ENCODE data around the gene AVEN. TPM values are rescaled to one million over a fixed set of nuclear protein-coding genes. Genes with fewer than 3 reads are reported as not detected.
"Not testable (repeated sequence)": the region's sequence is repeated elsewhere in the genome, so short reads cannot be mapped to it uniquely, and the experiment has no call there.

The AVEN gene
- total and polyA plus RNA-seq, 2 experiments from 2014 or later, result 10.7 to 31.7 TPM

- H3K4me1 ChIP-seq (ENCODE audit: low read depth), result no peaks in the 10 kb centered on the region
- no peaks in the 10 kb centered on the region for H3K9me3 ChIP-seq (ENCODE audit: low read depth)
- no peaks in the 10 kb centered on the region for H3K36me3 ChIP-seq
- H3K4me3 ChIP-seq, result no peak overlapping the region
- no peaks in the 10 kb centered on the region for H3K27me3 ChIP-seq
- no peak for DNase-seq (ENCODE audit: low read depth in 1 of 2, low spot score in 1 of 2)
- no peak overlapping the region for H3K27ac ChIP-seq
- TF ChIP-seq CTCF (IDR thresholded peaks at IDR 0.05; ENCODE audit: low read depth, low read length), result no peak
Measured at GRCh38 chr15:34059476-34059875, 20.5 kb upstream of the AVEN start.

GRCh38 chr15:34056911-34057310 lies 17.9 kb upstream of the AVEN start:
- no peaks in the 10 kb centered on the region for H3K9me3 ChIP-seq (ENCODE audit: low read depth)

GRCh38 chr15:34055868-34056595 lies 17.0 kb upstream of the AVEN start:
- no peaks in the 10 kb centered on the region for H3K36me3 ChIP-seq
- H3K4me3 ChIP-seq, result no peak overlapping the region
- H3K9me3 ChIP-seq (ENCODE audit: low read depth), result no peaks in the 10 kb centered on the region
- no peaks in the 10 kb centered on the region for H3K4me1 ChIP-seq (ENCODE audit: low read depth)
- no peak for TF ChIP-seq CTCF (IDR thresholded peaks at IDR 0.05; ENCODE audit: low read depth, low read length)
- no peaks in the 10 kb centered on the region for H3K27me3 ChIP-seq
- DNase-seq (ENCODE audit: low read depth in 1 of 2, low spot score in 1 of 2), result peak in 1 of 2 donors; percentile 94
- no peak overlapping the region for H3K27ac ChIP-seq

More at GRCh38 chr15:34056911-34057310, 17.9 kb upstream of the AVEN start:
- no peak for TF ChIP-seq CTCF (IDR thresholded peaks at IDR 0.05; ENCODE audit: low read depth, low read length)
- no peaks in the 10 kb centered on the region for H3K36me3 ChIP-seq
- DNase-seq (ENCODE audit: low read depth in 1 of 2, low spot score in 1 of 2), result peak in 1 of 2 donors; percentile 17
- H3K27me3 ChIP-seq, result no peaks in the 10 kb centered on the region
- no peak overlapping the region for H3K27ac ChIP-seq
- no peaks in the 10 kb centered on the region for H3K4me1 ChIP-seq (ENCODE audit: low read depth)
- no peak overlapping the region for H3K4me3 ChIP-seq

- H3K4me1 ChIP-seq (ENCODE audit: low read depth), result no peaks in the 10 kb centered on the region
- no peaks in the 10 kb centered on the region for H3K27me3 ChIP-seq
- no peaks in the 10 kb centered on the region for H3K9me3 ChIP-seq (ENCODE audit: low read depth)
- no peak for TF ChIP-seq CTCF (IDR thresholded peaks at IDR 0.05; ENCODE audit: low read depth, low read length)
- H3K36me3 ChIP-seq, result no peaks in the 10 kb centered on the region
- H3K4me3 ChIP-seq, result no peak overlapping the region
- no peak for DNase-seq (ENCODE audit: low read depth in 1 of 2, low spot score in 1 of 2)
- H3K27ac ChIP-seq, result no peak overlapping the region
Measured at GRCh38 chr15:34054081-34054707, 15.2 kb upstream of the AVEN start.

GRCh38 chr15:34050385-34050784 lies 11.4 kb upstream of the AVEN start:
- not testable (repeated sequence) for H3K4me3 ChIP-seq; DNase-seq (ENCODE audit: low read depth in 1 of 2, low spot score in 1 of 2); H3K36me3 ChIP-seq; H3K4me1 ChIP-seq (ENCODE audit: low read depth); H3K27ac ChIP-seq; H3K27me3 ChIP-seq; H3K9me3 ChIP-seq (ENCODE audit: low read depth)

GRCh38 chr15:34049112-34049511 lies 10.1 kb upstream of the AVEN start:
- Histone ChIP-seq H3K36me3 (no peaks in the 10 kb centered on the region), H3K4me3 (no peak overlapping the region), H3K27ac (no peak overlapping the region), H3K4me1 (ENCODE audit: low read depth) (no peaks in the 10 kb centered on the region), H3K27me3 (no peaks in the 10 kb centered on the region), H3K9me3 (ENCODE audit: low read depth) (no peaks in the 10 kb centered on the region)
- DNase-seq (ENCODE audit: low read depth in 1 of 2, low spot score in 1 of 2), result peak in 1 of 2 donors; percentile 95
- TF ChIP-seq CTCF (IDR thresholded peaks at IDR 0.05; ENCODE audit: low read depth, low read length), result no peak
